Urinary bladder (tissue), 4 donors: ENCODE results near the gene TCEANC2. TPM values are rescaled to one million over a fixed set of nuclear protein-coding genes. Genes with fewer than 3 reads are reported as not detected.
"Not testable (repeated sequence)": the region's sequence is repeated elsewhere in the genome, so short reads cannot be mapped to it uniquely, and the experiment has no call there.

Source experiments
- DNase-seq: peaks from one replicate; pipeline ENCODE4 v3.0.0-alpha.2; 2015; ENCODE audit errors: extremely low spot score
- H3K27ac ChIP-seq: one replicate; pipeline ENCODE4 v1.5.1; 2013; ENCODE audit warnings: low read depth, mild to moderate bottlenecking, moderate library complexity
- H3K36me3 ChIP-seq: one replicate; pipeline ENCODE4 v1.6.1; 2013; ENCODE audit warnings: mild to moderate bottlenecking, moderate library complexity; ENCODE audit not compliant: insufficient read depth
- H3K4me1 ChIP-seq: one replicate; pipeline ENCODE4 v1.6.1; 2013; ENCODE audit warnings: mild to moderate bottlenecking, moderate library complexity; ENCODE audit not compliant: insufficient read depth
- H3K4me3 ChIP-seq: one replicate; pipeline ENCODE4 v1.5.1; 2013; ENCODE audit warnings: low read depth, low read length
- WGBS: extraction: QIAGEN DNeasy Blood & Tissue Kit; methylation state at CpG from one replicate; pipeline ENCODE4 v1.1.7; 2013; 5-methylcytosine and 5-hydroxymethylcytosine counted together
- polyA plus RNA-seq: library from polyadenylated mRNA; stranded (reverse); fragments of 200-250 nt; gene quantifications from one replicate; pipeline ENCODE4 v1.2.3, GENCODE V29; 2013
- total RNA-seq: library from RNA; depleted of rRNA; stranded (reverse); fragments of >200 nt; gene quantifications from one replicate; pipeline ENCODE4 v1.2.3, GENCODE V29; 2014
- donor health status: healthy with polysubstance abuse.
- donor health status: healthy.

Gene TCEANC2
- total RNA-seq (7.6 TPM), polyA plus RNA-seq (3.4 TPM)

DNA sequence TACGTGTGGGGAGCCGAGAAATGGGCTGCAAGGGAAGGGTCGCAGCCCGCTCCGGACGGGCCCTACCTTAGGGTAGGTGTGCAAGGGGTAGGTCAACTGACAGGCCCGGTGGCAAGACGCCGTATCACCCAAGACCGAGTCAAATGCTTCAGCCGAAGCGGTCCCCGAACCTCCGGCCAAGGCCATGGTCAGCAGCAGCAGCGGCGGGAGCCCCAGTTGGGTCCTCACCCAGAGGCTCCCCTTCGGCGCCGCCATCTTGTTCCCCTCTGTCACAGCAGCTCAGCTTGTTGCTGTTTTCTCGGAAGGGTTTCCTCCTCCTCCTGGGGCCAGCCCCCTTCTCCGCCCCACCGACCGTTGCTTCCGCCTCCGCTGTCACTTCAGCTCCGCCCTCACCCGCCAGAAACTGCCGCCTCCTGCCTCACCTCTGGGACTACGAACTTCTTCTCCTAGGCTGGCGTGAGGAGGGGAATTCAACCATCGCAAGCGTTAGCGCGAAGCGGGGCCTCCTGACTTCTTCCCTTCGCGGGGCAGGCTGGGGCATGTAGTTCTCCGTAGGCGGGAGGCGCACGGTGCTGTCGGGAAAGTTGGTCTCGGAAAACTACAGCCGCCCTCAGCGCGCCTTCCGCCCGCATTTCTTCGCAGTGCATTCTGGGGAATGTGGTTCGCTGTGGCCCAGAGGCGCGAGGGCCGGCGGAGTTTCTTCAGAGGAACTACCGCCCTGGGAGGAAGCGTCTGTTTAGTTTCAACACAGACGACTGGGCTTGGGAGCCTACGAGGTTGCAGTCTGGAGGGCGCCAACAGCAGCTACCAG is at the start of gene TCEANC2, which contains the start of gene TMEM59:
TCEANC2 (plus strand) TSS at position 675 of the 811 bp plus-strand sequence. CDS start 815 bp downstream, outside the sequence.
TMEM59 (minus strand) TSS at position 271 of the 811 bp plus-strand sequence; CDS start at position 255, 16 bp downstream.
- H3K4me1 ChIP-seq, result peaks cover 3% of the 10 kb centered on the region
- DNase-seq, result peak; percentile 99
- H3K36me3 ChIP-seq, result no peaks in the 10 kb centered on the region
- H3K4me3 ChIP-seq, result peak within 1 kb of the TSS; percentile 67
- under 1% methylated on average over 59 of the region's 59 CpGs for WGBS
- H3K27ac ChIP-seq, result peak within 1 kb of the TSS; percentile 97

- not testable (repeated sequence) for H3K4me1 ChIP-seq, DNase-seq, H3K27ac ChIP-seq, H3K4me3 ChIP-seq, H3K36me3 ChIP-seq
- 92% methylated on average over 19 of the region's 19 CpGs for WGBS
Observed at GRCh38 chr1:54003750-54004480, 49.5 kb upstream of the TCEANC2 start.

GRCh38 chr1:54004481-54005049 is 48.8 kb upstream of the TCEANC2 start:
- H3K4me1 ChIP-seq, result no peaks in the 10 kb centered on the region
- no peak overlapping the region for H3K27ac ChIP-seq
- no peak for DNase-seq
- no peaks in the 10 kb centered on the region for H3K36me3 ChIP-seq
- no peak overlapping the region for H3K4me3 ChIP-seq
- 97% methylated on average over 27 of the region's 27 CpGs for WGBS

- 68% methylated on average over 4 of the region's 4 CpGs for WGBS
- no peaks in the 10 kb centered on the region for H3K4me1 ChIP-seq
- H3K4me3 ChIP-seq, result no peak overlapping the region
- H3K36me3 ChIP-seq, result no peaks in the 10 kb centered on the region
- no peak overlapping the region for H3K27ac ChIP-seq
- DNase-seq, result no peak
Observed at GRCh38 chr1:54006508-54006907, 46.9 kb upstream of the TCEANC2 start.

DNA sequence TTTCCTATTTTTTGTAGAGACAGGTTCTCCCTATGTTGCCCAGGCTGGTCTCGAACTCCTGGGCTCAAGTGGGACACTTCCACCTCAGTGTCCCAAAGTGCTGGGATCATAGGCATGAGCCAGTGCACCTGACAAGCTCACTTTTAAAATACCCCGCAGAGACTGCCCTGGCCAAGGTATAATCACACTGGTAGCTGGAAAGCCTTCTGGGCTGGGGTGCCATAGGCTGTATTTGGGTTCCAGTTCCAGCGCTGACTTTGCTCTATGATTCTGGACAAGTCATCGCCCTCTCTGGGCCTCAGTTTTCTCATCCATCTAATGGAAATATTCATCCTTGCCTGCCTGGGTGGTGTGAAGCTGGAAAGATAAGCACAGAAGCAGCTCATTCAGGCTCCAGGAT is 45.8 kb upstream of the TCEANC2 start:
- Histone ChIP-seq H3K36me3 (no peaks in the 10 kb centered on the region), H3K4me1 (no peaks in the 10 kb centered on the region), H3K27ac (no peak overlapping the region), H3K4me3 (no peak overlapping the region)
- WGBS, result 93% methylated on average over 4 of the region's 4 CpGs
- no peak for DNase-seq

DNA sequence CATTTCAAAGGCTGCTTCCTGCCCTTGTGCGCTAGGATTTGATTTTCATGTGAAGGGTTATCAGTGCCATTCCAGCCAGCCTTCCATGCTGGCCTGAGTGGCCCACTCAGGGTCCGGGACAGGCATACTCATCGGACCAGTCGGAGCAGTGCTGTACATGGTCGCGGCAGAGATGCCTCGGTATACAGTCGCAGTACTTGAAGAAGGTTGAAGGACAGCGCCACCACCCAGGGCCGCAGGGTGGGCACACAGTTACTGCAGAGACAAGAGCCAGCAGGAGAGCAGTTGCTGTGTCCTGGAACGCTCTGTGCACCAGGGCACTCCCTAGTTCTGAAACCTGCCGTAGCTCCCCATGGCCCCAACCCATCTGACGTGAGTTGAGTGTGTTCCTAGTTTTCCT is 44.5 kb upstream of the TCEANC2 start:
- 81% methylated on average over 13 of the region's 13 CpGs for WGBS
- no peaks in the 10 kb centered on the region for H3K4me1 ChIP-seq
- H3K27ac ChIP-seq, result no peak overlapping the region
- DNase-seq, result no peak
- H3K4me3 ChIP-seq, result no peak overlapping the region
- H3K36me3 ChIP-seq, result no peaks in the 10 kb centered on the region

DNA sequence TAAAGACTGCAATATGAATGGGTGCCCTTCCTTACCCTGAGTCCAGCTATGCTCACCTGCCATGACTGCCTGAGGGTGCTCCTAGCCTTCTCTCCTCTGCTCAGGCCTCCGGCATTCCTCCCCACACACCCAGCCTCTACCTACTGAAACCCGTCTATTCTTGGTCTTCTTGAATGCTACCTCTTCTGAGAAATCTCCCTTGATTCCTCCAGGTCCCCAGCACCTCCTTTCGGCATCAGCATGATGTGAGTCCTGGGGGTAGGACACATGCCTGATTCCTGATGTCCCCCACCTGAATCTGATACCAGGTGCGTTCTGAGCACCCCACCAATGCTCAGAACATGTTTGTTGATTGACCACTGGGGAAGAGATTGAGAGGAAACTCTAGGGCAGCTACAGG is 44.0 kb upstream of the TCEANC2 start:
- Histone ChIP-seq H3K27ac (no peak overlapping the region), H3K36me3 (no peaks in the 10 kb centered on the region), H3K4me1 (no peaks in the 10 kb centered on the region), H3K4me3 (no peak overlapping the region)
- WGBS, result 88% methylated on average over 4 of the region's 4 CpGs
- no peak for DNase-seq

- Histone ChIP-seq H3K4me3 (no peak overlapping the region), H3K36me3 (no peaks in the 10 kb centered on the region), H3K4me1 (no peaks in the 10 kb centered on the region), H3K27ac (no peak overlapping the region)
- no peak for DNase-seq
- WGBS, result 64% methylated on average over 5 of the region's 5 CpGs
Observed at GRCh38 chr1:54010415-54011117, 42.8 kb upstream of the TCEANC2 start.

GRCh38 chr1:54011316-54012007 is 41.9 kb upstream of the TCEANC2 start:
- no peaks in the 10 kb centered on the region for H3K4me1 ChIP-seq
- WGBS, result 82% methylated on average over 9 of the region's 9 CpGs
- H3K27ac ChIP-seq, result no peak overlapping the region
- no peak for DNase-seq
- no peaks in the 10 kb centered on the region for H3K36me3 ChIP-seq
- H3K4me3 ChIP-seq, result no peak overlapping the region

GRCh38 chr1:54012008-54012325 is 41.4 kb upstream of the TCEANC2 start:
- no peaks in the 10 kb centered on the region for H3K36me3 ChIP-seq
- whole genome bisulfite sequencing, result 86% methylated on average over 9 of the region's 9 CpGs

DNA sequence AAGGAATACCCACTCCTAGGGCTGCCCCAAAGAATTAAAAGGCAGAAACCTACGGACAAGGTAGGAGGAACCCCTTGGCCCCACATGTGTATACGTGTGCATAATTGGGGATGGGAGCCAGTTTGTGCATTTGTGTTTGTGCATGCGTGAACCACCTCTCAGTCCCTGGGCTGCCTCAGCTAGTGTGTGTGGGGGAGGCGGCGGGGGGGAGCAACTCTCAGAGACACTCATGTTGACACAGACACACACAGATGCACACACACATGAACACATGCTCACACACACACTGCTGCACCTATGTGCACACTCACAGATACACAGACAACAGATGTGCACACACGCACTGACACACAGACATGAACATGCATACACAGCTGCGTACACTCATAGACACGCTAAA is 40.5 kb upstream of the TCEANC2 start:
- no peak for DNase-seq
- 83% methylated on average over 8 of the region's 8 CpGs for WGBS
- Histone ChIP-seq H3K4me1 (no peaks in the 10 kb centered on the region), H3K27ac (no peak overlapping the region), H3K36me3 (no peaks in the 10 kb centered on the region), H3K4me3 (no peak overlapping the region)

More at GRCh38 chr1:54012008-54012325, 41.4 kb upstream of the TCEANC2 start:
- H3K4me1 ChIP-seq, result no peaks in the 10 kb centered on the region
- no peak overlapping the region for H3K4me3 ChIP-seq
- no peak overlapping the region for H3K27ac ChIP-seq
- no peak for DNase-seq

DNA sequence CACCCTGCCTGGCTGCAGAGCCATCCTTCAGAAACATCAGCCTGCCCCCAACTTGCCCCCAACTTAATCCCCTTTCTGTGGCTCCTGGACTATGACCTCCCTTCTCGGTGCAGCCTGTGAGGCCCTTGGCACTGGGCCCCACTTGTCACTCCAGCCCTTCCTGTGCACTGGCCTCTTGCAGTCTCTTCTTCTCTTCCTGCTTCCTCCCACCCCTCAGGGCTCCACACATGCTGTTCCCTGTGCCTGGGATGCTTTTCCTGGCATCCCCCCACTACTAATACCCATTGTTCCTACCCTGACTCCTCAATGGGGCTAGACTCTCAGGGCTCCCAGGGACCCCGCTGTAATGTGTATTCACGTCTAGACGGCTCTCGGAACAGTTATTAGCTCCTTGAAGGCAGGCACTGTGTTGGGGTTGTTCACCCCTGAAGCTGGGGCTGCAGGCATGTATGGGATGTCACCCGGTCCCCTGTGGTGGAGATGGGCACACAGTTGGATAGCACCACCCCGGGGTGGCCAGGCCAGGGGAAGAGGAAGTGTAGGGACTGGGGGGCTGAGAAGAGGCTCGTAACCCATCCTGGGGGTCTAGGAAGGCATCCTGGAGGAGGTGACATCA is 39.9 kb upstream of the TCEANC2 start:
- no peak for DNase-seq
- Histone ChIP-seq H3K27ac (no peak overlapping the region), H3K4me1 (no peaks in the 10 kb centered on the region), H3K36me3 (no peaks in the 10 kb centered on the region), H3K4me3 (no peak overlapping the region)
- WGBS, result 75% methylated on average over 8 of the region's 8 CpGs
